Measurements from ENCODE around the gene GRM8.

The GRM8 gene

GRCh38 chr7:127252778-127253280 is at the start of gene GRM8:
Gene GRM8 (minus strand): TSS chr7:127252941.
- H3K4me3 ChIP-seq (ENCODE audit: low read depth, low read length) = peak within 1 kb of the TSS; percentile 62
- TF ChIP-seq CTCF (IDR thresholded peaks at IDR 0.05; ENCODE audit: borderline replicate concordance, insufficient read depth, low read depth, low read length) = no peak

GRCh38 chr7:127290801-127291361 is 38.1 kb upstream of the GRM8 start:
- no peak for TF ChIP-seq CTCF (IDR thresholded peaks at IDR 0.05; ENCODE audit: borderline replicate concordance, insufficient read depth, low read depth, low read length)
- no peak overlapping the region for H3K4me3 ChIP-seq (ENCODE audit: low read depth, low read length)

- TF ChIP-seq CTCF (IDR thresholded peaks at IDR 0.05; ENCODE audit: borderline replicate concordance, insufficient read depth, low read depth, low read length) = no peak
- H3K4me3 ChIP-seq (ENCODE audit: low read depth, low read length) = no peak overlapping the region
Observed at GRCh38 chr7:127290116-127290655, 37.4 kb upstream of the GRM8 start.

- no peak for TF ChIP-seq CTCF (IDR thresholded peaks at IDR 0.05; ENCODE audit: borderline replicate concordance, insufficient read depth, low read depth, low read length)
- no peak overlapping the region for H3K4me3 ChIP-seq (ENCODE audit: low read depth, low read length)
Observed at GRCh38 chr7:127287133-127287532, 34.4 kb upstream of the GRM8 start.

- TF ChIP-seq CTCF (IDR thresholded peaks at IDR 0.05; ENCODE audit: borderline replicate concordance, insufficient read depth, low read depth, low read length) = no peak
- no peak overlapping the region for H3K4me3 ChIP-seq (ENCODE audit: low read depth, low read length)
Observed at GRCh38 chr7:127270093-127270492, 17.4 kb upstream of the GRM8 start.

GRCh38 chr7:127266047-127266446 is 13.3 kb upstream of the GRM8 start:
- no peak overlapping the region for H3K4me3 ChIP-seq (ENCODE audit: low read depth, low read length)
- no peak for TF ChIP-seq CTCF (IDR thresholded peaks at IDR 0.05; ENCODE audit: borderline replicate concordance, insufficient read depth, low read depth, low read length)

- no peak for TF ChIP-seq CTCF (IDR thresholded peaks at IDR 0.05; ENCODE audit: borderline replicate concordance, insufficient read depth, low read depth, low read length)
Observed at GRCh38 chr7:127264219-127264618, 11.5 kb upstream of the GRM8 start.

More at GRCh38 chr7:127264219-127264618, 11.5 kb upstream of the GRM8 start:
- no peak overlapping the region for H3K4me3 ChIP-seq (ENCODE audit: low read depth, low read length)
